ENCODE measurements around the gene LPP. TPM values are rescaled to one million over a fixed set of nuclear protein-coding genes. Genes with fewer than 3 reads are reported as not detected.

LPP gene
- polyA plus RNA-seq, 1 experiment, result 76.3 TPM

GRCh38 chr3:188756241-188756640 lies 602.3 kb downstream of the LPP start:
- no peak for TF ChIP-seq CTCF (IDR thresholded peaks at IDR 0.05; ENCODE audit: low read depth, low read length)
- Histone ChIP-seq H3K9me3 (ENCODE audit: control insufficient read depth, insufficient read depth, low read length) (no peaks in the 10 kb centered on the region), H3K27me3 (ENCODE audit: control insufficient read depth, insufficient read depth, low read length) (no peaks in the 10 kb centered on the region), H3K27ac (ENCODE audit: low read depth, low read length) (no peak overlapping the region), H3K4me3 (ENCODE audit: low read depth, low read length) (no peak overlapping the region)
- DNase-seq (ENCODE audit: low read depth, low spot score), result no peak
- ChIA-PET CTCF (interaction anchor here (0.6 to 0.7 kb wide), 2 partner anchors 334 to 1018 kb away, joined by 3 to 10 read pairs; no protein-coding TSS in a partner anchor), POLR2A (no interaction called here)

- TF ChIP-seq CTCF (IDR thresholded peaks at IDR 0.05; ENCODE audit: low read depth, low read length), result no peak
- H3K27me3 ChIP-seq (ENCODE audit: control insufficient read depth, insufficient read depth, low read length), result no peaks in the 10 kb centered on the region
- CTCF ChIA-PET, result no interaction called here
- no peak overlapping the region for H3K27ac ChIP-seq (ENCODE audit: low read depth, low read length)
- DNase-seq (ENCODE audit: low read depth, low spot score), result no peak
- POLR2A ChIA-PET, result no interaction called here
- no peak overlapping the region for H3K4me3 ChIP-seq (ENCODE audit: low read depth, low read length)
- no peaks in the 10 kb centered on the region for H3K9me3 ChIP-seq (ENCODE audit: control insufficient read depth, insufficient read depth, low read length)
Observed at GRCh38 chr3:188759336-188760005, 605.5 kb downstream of the LPP start.

GRCh38 chr3:188760408-188760807 lies 606.5 kb downstream of the LPP start:
- no peaks in the 10 kb centered on the region for H3K9me3 ChIP-seq (ENCODE audit: control insufficient read depth, insufficient read depth, low read length)
- DNase-seq (ENCODE audit: low read depth, low spot score), result no peak
- CTCF ChIA-PET, result no interaction called here
- H3K27ac ChIP-seq (ENCODE audit: low read depth, low read length), result no peak overlapping the region
- POLR2A ChIA-PET, result no interaction called here
- no peak for TF ChIP-seq CTCF (IDR thresholded peaks at IDR 0.05; ENCODE audit: low read depth, low read length)
- H3K27me3 ChIP-seq (ENCODE audit: control insufficient read depth, insufficient read depth, low read length), result no peaks in the 10 kb centered on the region
- H3K4me3 ChIP-seq (ENCODE audit: low read depth, low read length), result no peak overlapping the region

- DNase-seq (ENCODE audit: low read depth, low spot score), result no peak
- TF ChIP-seq CTCF (IDR thresholded peaks at IDR 0.05; ENCODE audit: low read depth, low read length), result no peak
- Histone ChIP-seq H3K27ac (ENCODE audit: low read depth, low read length) (no peak overlapping the region), H3K27me3 (ENCODE audit: control insufficient read depth, insufficient read depth, low read length) (no peaks in the 10 kb centered on the region), H3K4me3 (ENCODE audit: low read depth, low read length) (no peak overlapping the region), H3K9me3 (ENCODE audit: control insufficient read depth, insufficient read depth, low read length) (no peaks in the 10 kb centered on the region)
- CTCF ChIA-PET, result no interaction called here
- POLR2A ChIA-PET, result no interaction called here
Observed at GRCh38 chr3:188761439-188761838, 607.5 kb downstream of the LPP start.

- H3K27me3 ChIP-seq (ENCODE audit: control insufficient read depth, insufficient read depth, low read length), result no peaks in the 10 kb centered on the region
- no peak overlapping the region for H3K4me3 ChIP-seq (ENCODE audit: low read depth, low read length)
- POLR2A ChIA-PET, result no interaction called here
- no peak for TF ChIP-seq CTCF (IDR thresholded peaks at IDR 0.05; ENCODE audit: low read depth, low read length)
- H3K9me3 ChIP-seq (ENCODE audit: control insufficient read depth, insufficient read depth, low read length), result no peaks in the 10 kb centered on the region
- H3K27ac ChIP-seq (ENCODE audit: low read depth, low read length), result no peak overlapping the region
- DNase-seq (ENCODE audit: low read depth, low spot score), result no peak
- CTCF ChIA-PET, result no interaction called here
Observed at GRCh38 chr3:188761964-188762363, 608.0 kb downstream of the LPP start.
